GM12878 (cell line): Measurements from ENCODE around the gene STRADB. TPM values are rescaled to one million over a fixed set of nuclear protein-coding genes. Genes with fewer than 3 reads are reported as not detected.
A peak's percentile ranks its signal among the peaks of the same experiment; 100 is the strongest.

ENCODE experiments used
- ATAC-seq: fragments of 200-7000 bp; cut with Tn5 transposase; 3 replicates; pipeline ENCODE4 v1.9.1; 2020; ENCODE audit warnings: mild to moderate bottlenecking, moderate library complexity
- Bru-seq: library from RNA; stranded (reverse); fragments of 400-500 nt; gene quantifications from one replicate; lab custom pipeline; 2021; lab: Mats Ljungman, UMichigan
- BruChase-seq, 2 experiments: library from RNA; stranded (reverse); fragments of 400-500 nt; gene quantifications; one replicate each; lab custom pipeline; 2021; lab: Mats Ljungman, UMichigan
- BruUV-seq: library from RNA; stranded (reverse); fragments of 400-500 nt; replicated peaks from 2 replicates; lab custom pipeline; 2021; lab: Mats Ljungman, UMichigan
- CTCF ChIA-PET: fragments of 300-600 bp; sonication (Branson Sonifier 250); formaldehyde crosslinking; extraction: SDS; loops from one replicate; lab custom pipeline; 2021; ENCODE audit warnings: inconsistent platforms; lab: Yijun Ruan, JAX
- POLR2A ChIA-PET: fragments of 350-600 bp; formaldehyde crosslinking; extraction: SDS; loops from one replicate; lab custom pipeline; 2021; ENCODE audit warnings: inconsistent platforms; lab: Charles Lee
- RAD21 ChIA-PET: fragments of 300-600 bp; sonication (Branson Sonifier 250); formaldehyde crosslinking; loops from one replicate; lab custom pipeline; 2023; ENCODE audit warnings: antibody characterized with exemption; ENCODE audit not compliant: unreplicated experiment; lab: Charles Lee
- SMC1A ChIA-PET: fragments of 300-600 bp; sonication (Branson Sonifier 250); formaldehyde crosslinking; loops from one replicate; lab custom pipeline; 2023; ENCODE audit not compliant: unreplicated experiment, uncharacterized antibody; lab: Charles Lee
- DNase-seq: peaks from one replicate; pipeline ENCODE4 v3.0.0-alpha.2; 2011; ENCODE audit warnings: low read depth, low spot score
- FAIRE-seq: peaks from 3 replicates; lab custom pipeline; 2011; peaks lifted over from hg19 to GRCh38; lab: Jason Lieb, UNC
- H2AFZ ChIP-seq: 2 replicates; pipeline ENCODE4 v1.6.0; 2011; ENCODE audit warnings: low read depth, low read length, control low read depth; ENCODE audit not compliant: control insufficient read depth
- H3K27ac ChIP-seq: 2 replicates; pipeline ENCODE4 v1.5.1; 2011; ENCODE audit warnings: control low read depth; ENCODE audit not compliant: control insufficient read depth, insufficient read depth
- H3K27me3 ChIP-seq, 2 experiments: replicated peaks in 1 of 2; 2 replicates each; pipeline versions ENCODE4 v1.6.0 to v1.6.1; 2011; ENCODE audit warnings: low read length in 1 of 2; ENCODE audit not compliant: control insufficient read depth in 2 of 2, insufficient read depth in 2 of 2
- H3K36me3 ChIP-seq, 2 experiments: 2 replicates each; pipeline ENCODE4 v1.5.1; 2011; ENCODE audit warnings: low read length in 1 of 2; ENCODE audit not compliant: control insufficient read depth in 2 of 2, insufficient read depth in 2 of 2
- H3K4me1 ChIP-seq: 2 replicates; pipeline ENCODE4 v1.6.1; 2011; ENCODE audit warnings: mild to moderate bottlenecking, low read length, moderate library complexity, mixed read lengths; ENCODE audit not compliant: control insufficient read depth, insufficient read depth
- H3K4me2 ChIP-seq: 2 replicates; pipeline ENCODE4 v1.6.0; 2011; ENCODE audit warnings: control low read depth; ENCODE audit not compliant: control insufficient read depth, insufficient read depth
- H3K4me3 ChIP-seq: fragments of 200-600 bp; sonication (generic); 2 replicates; pipeline ENCODE4 v1.5.1; 2016
- H3K79me2 ChIP-seq: 2 replicates; pipeline ENCODE4 v1.6.0; 2011; ENCODE audit warnings: low read length; ENCODE audit not compliant: control insufficient read depth, insufficient read depth
- H3K9ac ChIP-seq: 2 replicates; pipeline ENCODE4 v1.8.0; 2011; ENCODE audit warnings: low read length, control low read depth, mixed read lengths; ENCODE audit not compliant: control insufficient read depth, insufficient read depth
- H3K9me3 ChIP-seq: replicated peaks from 3 replicates; pipeline ENCODE4 v1.5.1; 2011; ENCODE audit warnings: mild to moderate bottlenecking, low read length; ENCODE audit not compliant: control insufficient read depth, insufficient read depth
- H4K20me1 ChIP-seq: 2 replicates; pipeline ENCODE4 v1.6.0; 2011; ENCODE audit not compliant: control insufficient read depth, insufficient read depth
- CHD1 ChIP-seq: IDR thresholded peaks from 2 replicates; pipeline ENCODE4 v1.6.1; 2012; ENCODE audit warnings: low read depth, low read length, improper control_type of control experiment
- DPF2 ChIP-seq: fragments of 450-650 bp; IDR thresholded peaks from 2 replicates; pipeline ENCODE4 v1.6.1; 2017; ENCODE audit warnings: mild to moderate bottlenecking
- EED ChIP-seq: sonication (generic); IDR thresholded peaks from 2 replicates; pipeline ENCODE4 v1.6.1; 2016; ENCODE audit warnings: antibody characterized with exemption, low read depth
- FOS ChIP-seq: IDR thresholded peaks from 3 replicates; pipeline ENCODE4 v1.6.1; 2011; ENCODE audit warnings: borderline replicate concordance; ENCODE audit not compliant: insufficient read length; ENCODE audit errors: extremely low read depth
- MEF2A ChIP-seq: IDR thresholded peaks from 2 replicates; pipeline ENCODE4 v1.6.1; 2011; ENCODE audit warnings: low read depth, mild to moderate bottlenecking, low read length, moderate library complexity; ENCODE audit not compliant: insufficient read depth
- MTA2 ChIP-seq: fragments of 450-650 bp; IDR thresholded peaks from 2 replicates; pipeline ENCODE4 v1.6.1; 2016; ENCODE audit warnings: low read depth, mild to moderate bottlenecking, moderate library complexity
- NFXL1 ChIP-seq: fragments of 450-650 bp; IDR thresholded peaks from 2 replicates; pipeline ENCODE4 v1.6.1; 2017; ENCODE audit warnings: antibody characterized with exemption, mild to moderate bottlenecking, borderline replicate concordance
- PAX8 ChIP-seq: fragments of 450-650 bp; IDR thresholded peaks from 2 replicates; pipeline ENCODE4 v1.6.1; 2017; ENCODE audit warnings: mild to moderate bottlenecking, moderate library complexity
- POU2F2 ChIP-seq: IDR thresholded peaks from 3 replicates; pipeline ENCODE4 v1.6.1; 2011; ENCODE audit warnings: low read depth, mild to moderate bottlenecking, low read length, borderline replicate concordance
- TBL1XR1 ChIP-seq: IDR thresholded peaks from 2 replicates; pipeline ENCODE4 v1.6.1; 2012; ENCODE audit warnings: low read depth, low read length, improper control_type of control experiment
- TCF12 ChIP-seq: IDR thresholded peaks from 2 replicates; pipeline ENCODE4 v1.6.1; 2011; ENCODE audit warnings: low read depth, mild to moderate bottlenecking, low read length
- WRNIP1 ChIP-seq: IDR thresholded peaks from 2 replicates; pipeline ENCODE4 v1.6.1; 2011; ENCODE audit warnings: low read depth, low read length, improper control_type of control experiment, borderline replicate concordance
- WGBS: methylation state at CpG from one replicate; pipeline ENCODE4 v1.1.6; 2016; ENCODE audit warnings: low lambda C conversion rate; ENCODE audit not compliant: insufficient replicate concordance, insufficient coverage; ENCODE audit errors: missing lambda C conversion rate; 5-methylcytosine and 5-hydroxymethylcytosine counted together
- in situ Hi-C: fragments of 300-500 bp; cut with MboI; formaldehyde crosslinking; loops from 9 replicates; pipeline ENCODE4 v1.14.3; 2018; ENCODE audit warnings: mixed read lengths
- intact Hi-C: fragments of 100-400 bp; cut with micrococcal nuclease; formaldehyde crosslinking; loops from one replicate; pipeline ENCODE4 v1.14.2; 2022; ENCODE audit not compliant: unreplicated experiment
- long read RNA-seq, 2 experiments: library from polyadenylated mRNA; unstranded; transcript quantifications; one replicate each; pipeline ENCODE4 v2.0.0, GENCODE V29; 2019 to 2020
- polyA minus RNA-seq, 3 experiments: library from RNA; depleted of rRNA, polyadenylated mRNA; stranded (reverse); fragments of >200 nt; gene quantifications; 2 replicates each; pipeline ENCODE4 v1.2.3, GENCODE V29; 2011
- polyA plus RNA-seq, 11 experiments: library from polyadenylated mRNA; depleted of rRNA in 4 of 11; unstranded in 6 of 11; stranded (reverse) in 5 of 11; fragments of >200 nt; fragmentation: Nextera tagmentation in 4 of 11; fragmentation: Illumina TruSeq in 1 of 11; extraction: Ambion mirVana in 4 of 11; extraction: Trizol in 1 of 11; gene quantifications; 1 replicate in 1 of 11; 2 replicates in 10 of 11; pipeline versions ENCODE4 v1.2.1 to v1.2.3, GENCODE V29; 2011 to 2016; ENCODE audit warnings: inconsistent platforms in 2 of 11, missing spikeins in 2 of 11, low read depth in 1 of 11
- total RNA-seq, 4 experiments: library from RNA; depleted of rRNA in 3 of 4; stranded (reverse); fragments of >200 nt in 3 of 4; fragmentation: Illumina TruSeq in 1 of 4; extraction: Trizol in 1 of 4; gene quantifications; 2 replicates each; pipeline versions ENCODE4 v1.2.1 to v1.2.3, GENCODE V29; 2013 to 2021
- TF ChIP-seq, protein P1 (sequence below): IDR thresholded peaks from 2 replicates; pipeline ENCODE4 v1.6.1; 2012; ENCODE audit warnings: low read depth, low read length, improper control_type of control experiment
- TF ChIP-seq, protein P2 (sequence below): IDR thresholded peaks from 2 replicates; pipeline ENCODE4 v1.6.1; 2011; ENCODE audit warnings: mild to moderate bottlenecking, low read depth, low read length, moderate library complexity; ENCODE audit not compliant: insufficient replicate concordance

Gene STRADB, protein sequence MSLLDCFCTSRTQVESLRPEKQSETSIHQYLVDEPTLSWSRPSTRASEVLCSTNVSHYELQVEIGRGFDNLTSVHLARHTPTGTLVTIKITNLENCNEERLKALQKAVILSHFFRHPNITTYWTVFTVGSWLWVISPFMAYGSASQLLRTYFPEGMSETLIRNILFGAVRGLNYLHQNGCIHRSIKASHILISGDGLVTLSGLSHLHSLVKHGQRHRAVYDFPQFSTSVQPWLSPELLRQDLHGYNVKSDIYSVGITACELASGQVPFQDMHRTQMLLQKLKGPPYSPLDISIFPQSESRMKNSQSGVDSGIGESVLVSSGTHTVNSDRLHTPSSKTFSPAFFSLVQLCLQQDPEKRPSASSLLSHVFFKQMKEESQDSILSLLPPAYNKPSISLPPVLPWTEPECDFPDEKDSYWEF
- 8.6 and 12.9 TPM in 2 replicates for total RNA-seq (2013; cell fraction: nucleolus; rRNA removed)
- total RNA-seq (2014; rRNA removed): 29.7 and 36.7 TPM in 2 replicates
- 39.8 and 42.2 TPM in 2 replicates for total RNA-seq (2014; rRNA removed; fragmentation: Illumina TruSeq; extraction: Trizol)
- total RNA-seq (2021): 33.0 and 34.7 TPM in 2 replicates
- 7.3 TPM for polyA plus RNA-seq (2011; ENCODE audit: low read depth)
- 7.6 and 11.1 TPM in 2 replicates for polyA plus RNA-seq (2011; rRNA removed)
- 3.8 and 4.3 TPM in 2 replicates for polyA plus RNA-seq (2011; cell fraction: cytosol; rRNA removed)
- polyA plus RNA-seq (2011; cell fraction: nucleus; rRNA removed): 4.5 and 5.9 TPM in 2 replicates
- polyA plus RNA-seq (2012): 10.9 and 11.7 TPM in 2 replicates
- 39.0 and 46.6 TPM in 2 replicates for polyA plus RNA-seq (2014; fragmentation: Illumina TruSeq; extraction: Trizol)
- 10 to 100 TPM; 12.1 to 15.4 TPM for polyA plus RNA-seq (2014; fragmentation: Nextera tagmentation; extraction: Ambion mirVana)
- 23.1 and 28.8 TPM in 2 replicates for polyA plus RNA-seq (2014; rRNA removed)
- polyA plus RNA-seq (2016; fragmentation: Nextera tagmentation; extraction: Ambion mirVana): 10 to 100 TPM; 54.5 to 58.3 TPM
- polyA minus RNA-seq (2011; rRNA and poly(A)+ RNA removed): 7.4 and 8.3 TPM in 2 replicates
- polyA minus RNA-seq (2011; cell fraction: cytosol; rRNA and poly(A)+ RNA removed): 2.6 and 3.2 TPM in 2 replicates
- 1.8 and 3.0 TPM in 2 replicates for polyA minus RNA-seq (2011; cell fraction: nucleus; rRNA and poly(A)+ RNA removed)
- Bru-seq, nascent RNA: percentile 52 among the genes with signal in this experiment
- BruChase-seq, experiment 1, labeled RNA remaining after a 6-hour chase: percentile 54 among the genes with signal in this experiment
- percentile 50 among the genes with signal in this experiment for BruChase-seq, experiment 2, labeled RNA remaining after a 2-hour chase
- long read RNA-seq, experiment 1, transcript STRADB-201 (12 exons, 2,293 nt): major isoform, 9 of 11 reads
- long read RNA-seq, experiment 1, partial matches to known transcripts: 1 of 11 reads
- long read RNA-seq, experiment 1, other reads (novel, unspliced or antisense): 1 of 11 reads
- long read RNA-seq, experiment 2, transcript STRADB-201 (12 exons, 2,293 nt): major isoform, 62 of 77 reads
- long read RNA-seq, experiment 2, partial matches to known transcripts: 5 of 77 reads
- long read RNA-seq, experiment 2, other reads (novel, unspliced or antisense): 10 of 77 reads

DNA sequence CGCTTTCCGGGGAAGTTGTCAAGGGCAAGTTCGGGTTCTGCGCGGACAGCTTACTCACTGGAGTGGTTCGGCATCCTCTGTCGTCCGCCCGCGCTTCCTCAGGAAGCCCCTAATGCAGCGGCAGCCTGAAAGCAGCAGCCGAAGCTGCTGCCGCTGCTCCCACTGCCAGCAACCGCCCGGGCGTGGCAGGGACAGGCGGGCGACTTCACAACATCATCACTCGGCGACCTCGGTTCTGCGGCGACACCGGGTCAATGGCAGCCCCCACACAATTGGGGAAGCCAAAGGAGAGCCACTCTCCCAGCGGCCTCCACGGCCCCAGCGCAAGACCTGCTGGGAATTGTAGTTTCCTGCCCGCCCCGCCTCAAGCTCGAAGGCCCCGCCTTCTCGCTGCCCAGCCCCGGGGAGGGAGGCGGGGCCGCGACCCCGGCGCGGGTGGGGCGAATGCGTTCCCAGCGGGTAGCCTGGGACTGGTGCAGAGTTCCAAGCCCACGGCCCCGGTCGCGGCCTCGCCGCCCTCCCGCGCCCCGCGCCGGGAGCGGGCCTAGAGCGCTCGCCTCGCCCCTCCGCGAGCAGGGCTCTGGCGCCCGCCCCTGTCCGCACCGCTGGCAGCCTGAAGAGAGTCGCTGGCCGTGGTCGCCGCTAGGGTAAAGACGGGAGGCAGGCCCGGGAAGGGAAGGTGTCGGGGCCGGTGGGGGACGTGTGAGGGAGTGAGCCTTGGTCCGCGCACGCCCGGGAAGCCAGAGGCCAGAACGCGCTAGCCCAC lies at the start of gene STRADB, which contains the start of gene TRAK2:
Gene STRADB, plus strand, starts transcription at position 449 of the 766 bp plus-strand sequence. CDS start 3,101 bp downstream, outside the sequence.
Gene TRAK2, minus strand, starts transcription at position 167 of the 766 bp plus-strand sequence. CDS start 30,951 bp downstream, outside the sequence.
- CTCF ChIA-PET: interaction anchor here (1.2 to 1.8 kb wide), 6 partner anchors 11 to 219 kb away, joined by 4 to 6 read pairs (median 4); no protein-coding TSS in a partner anchor
- no TSS peak for BruUV-seq
- intact Hi-C loops: loop anchor here (2.0 to 5.0 kb wide), 3 partner anchors 191 to 219 kb away; partner anchors contain the start of gene TMEM237
- TF ChIP-seq FOS (no peak), WRNIP1 (no peak), CHD1 (no peak), TCF12 (no peak), MEF2A (0 out of 2 replicates have a peak, but pooled peaks have one; percentile 61), MTA2 (no peak), POU2F2 (peak; percentile 44; the same call in 1 of the 3 replicates), PAX8 (no peak), DPF2 (0 out of 2 replicates have a peak, but pooled peaks have one; percentile 83), EED (no peak), NFXL1 (no peak), TBL1XR1 (peak; percentile 66; the same call in 1 of the 2 replicates)
- TF ChIP-seq, protein P1, sequence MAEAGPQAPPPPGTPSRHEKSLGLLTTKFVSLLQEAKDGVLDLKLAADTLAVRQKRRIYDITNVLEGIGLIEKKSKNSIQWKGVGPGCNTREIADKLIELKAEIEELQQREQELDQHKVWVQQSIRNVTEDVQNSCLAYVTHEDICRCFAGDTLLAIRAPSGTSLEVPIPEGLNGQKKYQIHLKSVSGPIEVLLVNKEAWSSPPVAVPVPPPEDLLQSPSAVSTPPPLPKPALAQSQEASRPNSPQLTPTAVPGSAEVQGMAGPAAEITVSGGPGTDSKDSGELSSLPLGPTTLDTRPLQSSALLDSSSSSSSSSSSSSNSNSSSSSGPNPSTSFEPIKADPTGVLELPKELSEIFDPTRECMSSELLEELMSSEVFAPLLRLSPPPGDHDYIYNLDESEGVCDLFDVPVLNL: 0 out of 2 replicates have a peak, but pooled peaks have one; percentile 14
- TF ChIP-seq, protein P2, sequence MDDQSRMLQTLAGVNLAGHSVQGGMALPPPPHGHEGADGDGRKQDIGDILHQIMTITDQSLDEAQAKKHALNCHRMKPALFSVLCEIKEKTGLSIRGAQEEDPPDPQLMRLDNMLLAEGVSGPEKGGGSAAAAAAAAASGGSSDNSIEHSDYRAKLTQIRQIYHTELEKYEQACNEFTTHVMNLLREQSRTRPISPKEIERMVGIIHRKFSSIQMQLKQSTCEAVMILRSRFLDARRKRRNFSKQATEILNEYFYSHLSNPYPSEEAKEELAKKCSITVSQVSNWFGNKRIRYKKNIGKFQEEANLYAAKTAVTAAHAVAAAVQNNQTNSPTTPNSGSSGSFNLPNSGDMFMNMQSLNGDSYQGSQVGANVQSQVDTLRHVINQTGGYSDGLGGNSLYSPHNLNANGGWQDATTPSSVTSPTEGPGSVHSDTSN: no peak

More for the DNA sequence above, at the start of gene STRADB, which contains the start of gene TRAK2:
- RAD21 ChIA-PET: interaction anchor here (0.6 to 3.3 kb wide), 9 partner anchors 26 to 518 kb away, joined by 3 to 16 read pairs (median 4); partner anchors contain the start of genes CASP10 and TMEM237
- in situ Hi-C loops: no loop called here
- no peaks in the 10 kb centered on the region for H3K27me3 ChIP-seq
- SMC1A ChIA-PET: interaction anchor here (1.3 to 2.8 kb wide), 6 partner anchors 11 to 216 kb away, joined by 3 to 12 read pairs (median 6); no protein-coding TSS in a partner anchor
- H4K20me1 ChIP-seq: no peaks in the 10 kb centered on the region
- under 1% methylated on average over 71 of the region's 78 CpGs for WGBS
- ATAC-seq (peak; percentile 97), FAIRE-seq (peak; percentile 88), DNase-seq (peak; percentile 80)
- peaks cover 14% of the 10 kb centered on the region for H3K79me2 ChIP-seq
- peak within 1 kb of the TSS; percentile 90 for H3K9ac ChIP-seq
- H2AFZ ChIP-seq: peak within 1 kb of the TSS; percentile 99
- no peaks in the 10 kb centered on the region for H3K9me3 ChIP-seq
- POLR2A ChIA-PET: interaction anchor here (0.5 to 2.8 kb wide), 9 partner anchors 11 to 570 kb away, joined by 3 to 8 read pairs (median 6); partner anchors contain the start of gene ALS2
- peaks cover 22% of the 10 kb centered on the region for H3K4me1 ChIP-seq
- peak within 1 kb of the TSS; percentile 96 for H3K4me3 ChIP-seq
- H3K4me2 ChIP-seq: peak within 1 kb of the TSS; percentile 85
- no peaks in the 10 kb centered on the region for H3K36me3 ChIP-seq
- H3K27ac ChIP-seq: peak within 1 kb of the TSS; percentile 85
